ES-I3 (cell line): ENCODE measurements around the gene RNF212.

Source experiments
- H3K36me3 ChIP-seq: 2 replicates; pipeline ENCODE4 v1.6.1; 2013; ENCODE audit warnings: mild to moderate bottlenecking, low read length, control low read depth, moderate library complexity; ENCODE audit not compliant: insufficient read depth
- H3K4me1 ChIP-seq: 2 replicates; pipeline ENCODE4 v1.6.1; 2013; ENCODE audit warnings: mild to moderate bottlenecking, control low read depth, low read length; ENCODE audit not compliant: insufficient read depth
- H3K9ac ChIP-seq: 2 replicates; pipeline ENCODE4 v1.6.1; 2013; ENCODE audit warnings: low read depth, mild to moderate bottlenecking, low read length, moderate library complexity
- H3K9me3 ChIP-seq: 2 replicates; pipeline ENCODE4 v1.6.1; 2013; ENCODE audit warnings: mild to moderate bottlenecking, low read length, moderate library complexity; ENCODE audit not compliant: control insufficient read depth, insufficient read depth

RNF212 gene

GRCh38 chr4:1039493-1040343 lies 73.6 kb downstream of the RNF212 start:
- Histone ChIP-seq H3K36me3 (no peaks in the 10 kb centered on the region), H3K9ac (no peak overlapping the region), H3K9me3 (no peaks in the 10 kb centered on the region), H3K4me1 (peaks cover 26% of the 10 kb centered on the region)

- Histone ChIP-seq H3K9me3 (no peaks in the 10 kb centered on the region), H3K4me1 (peaks cover 19% of the 10 kb centered on the region; the same call in 1 of the 2 replicates), H3K9ac (no peak overlapping the region), H3K36me3 (no peaks in the 10 kb centered on the region)
Observed at GRCh38 chr4:1038948-1039492, 74.3 kb downstream of the RNF212 start.

GRCh38 chr4:1036976-1037810 lies 76.2 kb downstream of the RNF212 start:
- H3K36me3 ChIP-seq: no peaks in the 10 kb centered on the region

GRCh38 chr4:1036095-1036494 lies 77.3 kb downstream of the RNF212 start:
- Histone ChIP-seq H3K9ac (no peak overlapping the region), H3K9me3 (no peaks in the 10 kb centered on the region), H3K36me3 (no peaks in the 10 kb centered on the region)

More at GRCh38 chr4:1036976-1037810, 76.2 kb downstream of the RNF212 start:
- peaks cover 11% of the 10 kb centered on the region; the same call in 1 of the 2 replicates for H3K4me1 ChIP-seq
- no peaks in the 10 kb centered on the region for H3K9me3 ChIP-seq
- no peak overlapping the region for H3K9ac ChIP-seq

GRCh38 chr4:1035510-1035909 lies 77.9 kb downstream of the RNF212 start:
- no peak overlapping the region for H3K9ac ChIP-seq
- H3K4me1 ChIP-seq: peaks cover 2% of the 10 kb centered on the region; the same call in 1 of the 2 replicates
- H3K36me3 ChIP-seq: no peaks in the 10 kb centered on the region
- H3K9me3 ChIP-seq: no peaks in the 10 kb centered on the region

More at GRCh38 chr4:1036095-1036494, 77.3 kb downstream of the RNF212 start:
- H3K4me1 ChIP-seq: peaks cover under 1% of the 10 kb centered on the region; the same call in 1 of the 2 replicates

GRCh38 chr4:1033840-1034551 lies 79.4 kb downstream of the RNF212 start:
- H3K36me3 ChIP-seq: no peaks in the 10 kb centered on the region
- H3K9me3 ChIP-seq: no peaks in the 10 kb centered on the region
- peaks cover 5% of the 10 kb centered on the region; the same call in 1 of the 2 replicates for H3K4me1 ChIP-seq
- H3K9ac ChIP-seq: no peak overlapping the region

GRCh38 chr4:1032861-1033260 lies 80.5 kb downstream of the RNF212 start:
- no peak overlapping the region for H3K9ac ChIP-seq
- no peaks in the 10 kb centered on the region for H3K36me3 ChIP-seq
- peaks cover 8% of the 10 kb centered on the region; the same call in 1 of the 2 replicates for H3K4me1 ChIP-seq
- H3K9me3 ChIP-seq: no peaks in the 10 kb centered on the region

GRCh38 chr4:1031956-1032795 lies 81.2 kb downstream of the RNF212 start:
- H3K9ac ChIP-seq: no peak overlapping the region
- peaks cover 13% of the 10 kb centered on the region; the same call in 1 of the 2 replicates for H3K4me1 ChIP-seq
- no peaks in the 10 kb centered on the region for H3K36me3 ChIP-seq
- H3K9me3 ChIP-seq: no peaks in the 10 kb centered on the region

- no peaks in the 10 kb centered on the region for H3K9me3 ChIP-seq
- H3K9ac ChIP-seq: no peak overlapping the region
- no peaks in the 10 kb centered on the region for H3K36me3 ChIP-seq
- H3K4me1 ChIP-seq: peaks cover 13% of the 10 kb centered on the region; the same call in 1 of the 2 replicates
Observed at GRCh38 chr4:1031346-1031745, 82.0 kb downstream of the RNF212 start.

- H3K4me1 ChIP-seq: peaks cover 13% of the 10 kb centered on the region; the same call in 1 of the 2 replicates
- no peaks in the 10 kb centered on the region for H3K9me3 ChIP-seq
- no peak overlapping the region for H3K9ac ChIP-seq
- no peaks in the 10 kb centered on the region for H3K36me3 ChIP-seq
Observed at GRCh38 chr4:1030559-1030958, 82.8 kb downstream of the RNF212 start.

GRCh38 chr4:1030031-1030430 lies 83.3 kb downstream of the RNF212 start:
- H3K9me3 ChIP-seq: no peaks in the 10 kb centered on the region
- H3K36me3 ChIP-seq: no peaks in the 10 kb centered on the region; the same call in 1 of the 2 replicates
- peaks cover 13% of the 10 kb centered on the region; the same call in 1 of the 2 replicates for H3K4me1 ChIP-seq
- H3K9ac ChIP-seq: no peak overlapping the region

- Histone ChIP-seq H3K9ac (no peak overlapping the region), H3K4me1 (peaks cover 13% of the 10 kb centered on the region; the same call in 1 of the 2 replicates), H3K36me3 (no peaks in the 10 kb centered on the region; the same call in 1 of the 2 replicates), H3K9me3 (no peaks in the 10 kb centered on the region)
Observed at GRCh38 chr4:1029529-1029928, 83.8 kb downstream of the RNF212 start.
